Caco-2 (cell line): ENCODE measurements around the gene RARRES2. TPM values are rescaled to one million over a fixed set of nuclear protein-coding genes. Genes with fewer than 3 reads are reported as not detected.

Experiments
- BruUV-seq: library from RNA; stranded (reverse); fragments of 400-500 nt; replicated peaks from 2 replicates; lab custom pipeline; 2021; lab: Mats Ljungman, UMichigan
- CTCF ChIA-PET: fragments of 300-600 bp; sonication (Branson Sonifier 250); formaldehyde crosslinking; loops from one replicate; lab custom pipeline; 2022; ENCODE audit warnings: antibody characterized with exemption; lab: Charles Lee
- POLR2A ChIA-PET: fragments of 300-600 bp; sonication (Branson Sonifier 250); formaldehyde crosslinking; loops from one replicate; lab custom pipeline; 2022; ENCODE audit warnings: antibody characterized with exemption; lab: Charles Lee
- DNase-seq, 2 experiments: peaks; one replicate each; pipeline versions ENCODE4 v3.0.0 to v3.0.0-alpha.2; 2020 to 2022
- H3K27me3 ChIP-seq: replicated peaks from 2 replicates; pipeline ENCODE4 v1.6.0; 2011; ENCODE audit warnings: low read length; ENCODE audit not compliant: control insufficient read depth, insufficient read depth
- H3K36me3 ChIP-seq: 2 replicates; pipeline ENCODE4 v1.5.1; 2011; ENCODE audit warnings: low read length; ENCODE audit not compliant: control insufficient read depth, insufficient read depth
- H3K4me1 ChIP-seq: fragments of 250-450 bp; sonication (Bioruptor Pico); 2 replicates; pipeline ENCODE4 v1.5.1; 2020; ENCODE audit warnings: mild to moderate bottlenecking
- H3K4me3 ChIP-seq: 2 replicates; pipeline ENCODE4 v1.5.1; 2011; ENCODE audit warnings: low read depth, mild to moderate bottlenecking, control low read depth, low read length
- H3K9me3 ChIP-seq: fragments of 250-450 bp; sonication (Bioruptor Pico); 2 replicates; pipeline ENCODE4 v1.5.1; 2020; ENCODE audit warnings: mild to moderate bottlenecking, moderate library complexity
- H3K27ac Mint-ChIP-seq: one replicate; pipeline ENCODE4 v1.8.0; 2022; ENCODE audit warnings: mixed read lengths; ENCODE audit not compliant: unreplicated experiment
- H3K27me3 Mint-ChIP-seq: one replicate; pipeline ENCODE4 v1.8.0; 2022; ENCODE audit warnings: mixed read lengths; ENCODE audit not compliant: insufficient read depth, unreplicated experiment
- H3K36me3 Mint-ChIP-seq: one replicate; pipeline ENCODE4 v1.8.0; 2022; ENCODE audit warnings: mild to moderate bottlenecking, mixed read lengths; ENCODE audit not compliant: insufficient read depth, unreplicated experiment
- H3K4me1 Mint-ChIP-seq: one replicate; pipeline ENCODE4 v1.8.0; 2022; ENCODE audit warnings: low read depth, mixed read lengths; ENCODE audit not compliant: unreplicated experiment
- H3K4me3 Mint-ChIP-seq: one replicate; pipeline ENCODE4 v1.8.0; 2022; ENCODE audit warnings: mild to moderate bottlenecking, moderate library complexity, mixed read lengths; ENCODE audit not compliant: unreplicated experiment
- H3K9me3 Mint-ChIP-seq: one replicate; pipeline ENCODE4 v1.8.0; 2022; ENCODE audit warnings: mixed read lengths; ENCODE audit not compliant: unreplicated experiment
- intact Hi-C: fragments of 100-400 bp; cut with micrococcal nuclease; formaldehyde crosslinking; loops from one replicate; pipeline ENCODE4 v1.10.0; 2022; ENCODE audit not compliant: unreplicated experiment
- total RNA-seq: library from RNA; stranded (reverse); gene quantifications from 2 replicates; pipeline ENCODE4 v1.2.3, GENCODE V29; 2022
- TF ChIP-seq, protein P1 (sequence below), 2 experiments: fragments of 200-600 bp in 1 of 2; IDR thresholded peaks; 1 replicate in 1 of 2; 2 replicates in 1 of 2; pipeline versions ENCODE4 v1.5.1 to v1.8.0; 2011 to 2022; ENCODE audit warnings: antibody characterized with exemption in 1 of 2, control low read depth in 1 of 2, inconsistent platforms in 1 of 2, low read depth in 1 of 2, low read length in 1 of 2, mild to moderate bottlenecking in 1 of 2, moderate library complexity in 1 of 2; ENCODE audit not compliant: insufficient read depth in 1 of 2, severe bottlenecking in 1 of 2, unreplicated experiment in 1 of 2

Gene RARRES2
- total RNA-seq, 1 experiment from 2014 or later, result not detected

DNA sequence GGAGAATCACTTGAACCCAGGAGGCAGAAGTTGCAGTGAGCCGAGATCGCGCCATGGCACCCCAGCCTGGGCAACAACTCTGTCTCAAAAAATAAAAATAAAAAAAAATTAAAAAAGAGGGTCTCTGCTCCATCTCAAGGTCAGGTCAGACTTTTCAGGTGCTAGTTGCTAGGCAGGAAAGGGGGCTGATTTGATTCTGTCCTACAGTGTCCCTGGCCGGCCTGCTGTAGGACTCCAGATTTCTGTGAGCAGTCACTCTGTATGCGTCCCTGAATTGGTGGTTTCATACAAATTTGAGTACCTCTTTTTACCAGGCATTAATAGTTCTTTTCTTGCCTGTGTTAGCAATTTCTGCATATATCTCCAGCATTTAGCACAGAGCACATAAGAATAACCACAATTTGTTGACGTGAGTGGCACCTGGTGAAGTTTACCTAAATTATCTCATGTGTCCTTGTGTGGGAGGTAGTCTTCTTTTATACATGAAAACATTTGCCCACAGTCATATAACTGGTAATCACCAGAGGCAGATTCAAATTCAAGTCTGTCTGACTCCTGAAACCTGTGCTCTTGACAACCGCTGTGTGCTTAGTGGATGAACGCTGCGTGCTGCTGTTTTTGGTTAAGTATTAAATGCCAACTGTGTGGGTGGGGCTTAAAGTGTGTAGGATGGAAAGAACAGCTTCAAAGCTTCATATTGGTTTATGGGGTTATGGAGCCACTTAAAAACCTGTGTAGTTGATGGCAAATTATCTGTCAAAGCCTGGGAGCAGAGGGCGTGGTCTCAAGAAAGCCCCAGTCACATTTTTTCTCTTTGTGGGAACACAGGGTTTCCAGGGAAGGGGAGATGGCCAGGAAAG lies 34.5 kb upstream of the RARRES2 start:
- no peaks in the 10 kb centered on the region for H3K9me3 Mint-ChIP-seq
- H3K36me3 Mint-ChIP-seq, result peaks cover 56% of the 10 kb centered on the region
- peaks cover 4% of the 10 kb centered on the region; the same call in 1 of the 2 replicates for H3K36me3 ChIP-seq
- TF ChIP-seq, protein P1, sequence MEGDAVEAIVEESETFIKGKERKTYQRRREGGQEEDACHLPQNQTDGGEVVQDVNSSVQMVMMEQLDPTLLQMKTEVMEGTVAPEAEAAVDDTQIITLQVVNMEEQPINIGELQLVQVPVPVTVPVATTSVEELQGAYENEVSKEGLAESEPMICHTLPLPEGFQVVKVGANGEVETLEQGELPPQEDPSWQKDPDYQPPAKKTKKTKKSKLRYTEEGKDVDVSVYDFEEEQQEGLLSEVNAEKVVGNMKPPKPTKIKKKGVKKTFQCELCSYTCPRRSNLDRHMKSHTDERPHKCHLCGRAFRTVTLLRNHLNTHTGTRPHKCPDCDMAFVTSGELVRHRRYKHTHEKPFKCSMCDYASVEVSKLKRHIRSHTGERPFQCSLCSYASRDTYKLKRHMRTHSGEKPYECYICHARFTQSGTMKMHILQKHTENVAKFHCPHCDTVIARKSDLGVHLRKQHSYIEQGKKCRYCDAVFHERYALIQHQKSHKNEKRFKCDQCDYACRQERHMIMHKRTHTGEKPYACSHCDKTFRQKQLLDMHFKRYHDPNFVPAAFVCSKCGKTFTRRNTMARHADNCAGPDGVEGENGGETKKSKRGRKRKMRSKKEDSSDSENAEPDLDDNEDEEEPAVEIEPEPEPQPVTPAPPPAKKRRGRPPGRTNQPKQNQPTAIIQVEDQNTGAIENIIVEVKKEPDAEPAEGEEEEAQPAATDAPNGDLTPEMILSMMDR (IDR thresholded peaks at IDR 0.05; ENCODE audit: insufficient read depth in 1 of 2, low read depth in 1 of 2, low read length in 1 of 2, severe bottlenecking in 1 of 2, unreplicated experiment in 1 of 2), result no peak
- intact Hi-C loops, result no loop called here
- POLR2A ChIA-PET, result no interaction called here
- H3K27ac Mint-ChIP-seq, result peak overlapping the region; percentile 37
- H3K4me3 ChIP-seq, result no peak overlapping the region
- H3K4me1 ChIP-seq, result peaks cover 34% of the 10 kb centered on the region
- BruUV-seq, result no TSS peak
- H3K27me3 ChIP-seq, result no peaks in the 10 kb centered on the region
- no peaks in the 10 kb centered on the region for H3K27me3 Mint-ChIP-seq
- peak in 1 of 2 experiments; percentile 26 for DNase-seq
- CTCF ChIA-PET, result no interaction called here
- peak overlapping the region; percentile 10 for H3K4me3 Mint-ChIP-seq
- H3K4me1 Mint-ChIP-seq, result peaks cover 39% of the 10 kb centered on the region
- H3K9me3 ChIP-seq, result no peaks in the 10 kb centered on the region

DNA sequence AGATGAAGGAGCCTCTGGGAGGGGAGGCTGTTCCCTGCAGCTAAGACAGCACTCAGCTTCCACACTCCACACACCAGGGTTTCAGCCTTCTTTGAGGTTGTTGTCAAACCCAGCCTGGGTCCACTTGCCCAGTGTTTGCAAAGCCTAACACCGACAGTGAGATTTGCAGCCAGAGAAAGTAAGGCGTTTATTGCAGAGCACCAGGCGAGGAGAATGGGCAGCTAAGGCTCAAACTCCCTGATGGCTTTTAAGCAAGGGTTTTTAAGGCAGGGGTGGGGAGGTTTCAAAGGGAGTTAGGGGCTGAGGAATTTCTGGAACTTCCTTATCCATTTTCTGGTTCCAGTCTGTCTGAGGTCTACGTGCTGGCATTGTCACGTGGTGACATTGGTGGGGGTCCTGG lies 33.0 kb upstream of the RARRES2 start:
- no peak for DNase-seq
- CTCF ChIA-PET, result interaction anchor here (0.5 kb wide), 1 partner anchor 60 kb away, joined by 3 read pairs; no protein-coding TSS in a partner anchor
- H3K27me3 Mint-ChIP-seq, result no peaks in the 10 kb centered on the region
- intact Hi-C loops, result no loop called here
- no peaks in the 10 kb centered on the region for H3K9me3 Mint-ChIP-seq
- Histone ChIP-seq H3K4me3 (no peak overlapping the region), H3K27me3 (no peaks in the 10 kb centered on the region), H3K4me1 (peaks cover 33% of the 10 kb centered on the region), H3K9me3 (no peaks in the 10 kb centered on the region), H3K36me3 (peaks cover 6% of the 10 kb centered on the region; the same call in 1 of the 2 replicates)
- TF ChIP-seq, protein P1 (IDR thresholded peaks at IDR 0.05; ENCODE audit: insufficient read depth in 1 of 2, low read depth in 1 of 2, low read length in 1 of 2, severe bottlenecking in 1 of 2, unreplicated experiment in 1 of 2), result no peak
- POLR2A ChIA-PET, result no interaction called here
- peaks cover 27% of the 10 kb centered on the region for H3K4me1 Mint-ChIP-seq
- no TSS peak for BruUV-seq
- no peak overlapping the region for H3K4me3 Mint-ChIP-seq
- peaks cover 64% of the 10 kb centered on the region for H3K36me3 Mint-ChIP-seq
- H3K27ac Mint-ChIP-seq, result no peak overlapping the region

DNA sequence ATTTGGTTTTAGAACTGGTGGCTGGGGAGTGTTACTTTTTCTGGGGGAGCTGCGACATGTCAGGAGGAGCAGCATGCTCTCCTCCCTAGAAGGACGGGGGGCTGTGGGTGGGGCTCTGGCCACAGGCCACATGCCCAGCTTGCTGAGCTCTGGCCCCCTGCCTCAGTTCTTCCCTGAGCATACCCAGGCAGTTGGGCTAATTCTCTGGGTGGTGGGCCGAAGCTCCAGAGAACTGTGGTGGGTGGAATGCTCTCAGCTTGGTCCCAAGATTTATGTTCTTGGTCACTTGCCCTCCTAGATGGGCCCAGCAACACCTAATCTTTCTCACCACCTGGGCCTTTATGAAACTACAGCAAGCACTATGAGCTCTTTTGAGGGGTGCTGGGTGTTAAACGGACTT lies 32.6 kb upstream of the RARRES2 start:
- Mint-ChIP-seq H3K36me3 (peaks cover 68% of the 10 kb centered on the region), H3K4me3 (no peak overlapping the region), H3K27me3 (no peaks in the 10 kb centered on the region), H3K9me3 (no peaks in the 10 kb centered on the region), H3K27ac (no peak overlapping the region), H3K4me1 (peaks cover 27% of the 10 kb centered on the region)
- POLR2A ChIA-PET, result no interaction called here
- H3K27me3 ChIP-seq, result no peaks in the 10 kb centered on the region
- CTCF ChIA-PET, result interaction anchor here (0.5 kb wide), 1 partner anchor 66 kb away, joined by 5 read pairs; no protein-coding TSS in a partner anchor
- H3K9me3 ChIP-seq, result no peaks in the 10 kb centered on the region
- peaks cover 6% of the 10 kb centered on the region; the same call in 1 of the 2 replicates for H3K36me3 ChIP-seq
- no TSS peak for BruUV-seq
- TF ChIP-seq, protein P1 (IDR thresholded peaks at IDR 0.05; ENCODE audit: insufficient read depth in 1 of 2, low read depth in 1 of 2, low read length in 1 of 2, severe bottlenecking in 1 of 2, unreplicated experiment in 1 of 2), result no peak
- no peak overlapping the region for H3K4me3 ChIP-seq
- peaks cover 33% of the 10 kb centered on the region for H3K4me1 ChIP-seq
- intact Hi-C loops, result no loop called here
- no peak for DNase-seq
